ENCODE measurements around the gene PEX14. TPM values are rescaled to one million over a fixed set of nuclear protein-coding genes. Genes with fewer than 3 reads are reported as not detected.
"Not testable (repeated sequence)": the region's sequence is repeated elsewhere in the genome, so short reads cannot be mapped to it uniquely, and the experiment has no call there.

Gene PEX14
- polyA plus RNA-seq, 1 donor from 2014 or later, result 13.5 TPM

- Histone ChIP-seq H3K27me3 (ENCODE audit: insufficient read depth, low read depth, low read length) (no peaks in the 10 kb centered on the region), H3K4me2 (ENCODE audit: low read length) (no peak overlapping the region), H4K20me1 (ENCODE audit: insufficient read depth) (no peaks in the 10 kb centered on the region), H2AFZ (ENCODE audit: low read depth, low read length) (no peak overlapping the region), H3F3A (ENCODE audit: insufficient read depth, low read length, poor library complexity, severe bottlenecking) (no peaks in the 10 kb centered on the region), H3K79me2 (replicated peaks; ENCODE audit: insufficient read depth, low read length) (no peaks in the 10 kb centered on the region), H3K4me3 (ENCODE audit: low read length) (no peak overlapping the region), H3K9me2 (ENCODE audit: insufficient read depth, low read length) (no peaks in the 10 kb centered on the region), H3K27ac (ENCODE audit: low read length) (no peak overlapping the region), H3K9ac (ENCODE audit: low read length) (no peak overlapping the region), H3K9me3 (ENCODE audit: low read length) (no peaks in the 10 kb centered on the region), H3K36me3 (ENCODE audit: insufficient read depth, low read length) (no peaks in the 10 kb centered on the region)
- TF ChIP-seq REST (IDR thresholded peaks at IDR 0.05; ENCODE audit: borderline replicate concordance) (no peak), TAF1 (IDR thresholded peaks at IDR 0.05; ENCODE audit: low read depth) (no peak)
Observed at GRCh38 chr1:10456661-10457060, 18.1 kb upstream of the PEX14 start.

GRCh38 chr1:10457462-10457861 is 17.3 kb upstream of the PEX14 start:
- not testable (repeated sequence) for H3K4me2 ChIP-seq (ENCODE audit: low read length); H3K9me2 ChIP-seq (ENCODE audit: insufficient read depth, low read length); H3F3A ChIP-seq (ENCODE audit: insufficient read depth, low read length, poor library complexity, severe bottlenecking); H4K20me1 ChIP-seq (ENCODE audit: insufficient read depth); H3K79me2 ChIP-seq (replicated peaks; ENCODE audit: insufficient read depth, low read length); H3K27me3 ChIP-seq (ENCODE audit: insufficient read depth, low read depth, low read length); H3K36me3 ChIP-seq (ENCODE audit: insufficient read depth, low read length); H2AFZ ChIP-seq (ENCODE audit: low read depth, low read length); H3K9me3 ChIP-seq (ENCODE audit: low read length)
- Histone ChIP-seq H3K9ac (ENCODE audit: low read length) (peak overlapping the region; percentile 37), H3K27ac (ENCODE audit: low read length) (peak overlapping the region; percentile 73), H3K4me3 (ENCODE audit: low read length) (peak overlapping the region; percentile 3)

GRCh38 chr1:10457875-10458274 is 16.9 kb upstream of the PEX14 start:
- no peaks in the 10 kb centered on the region for H3K27me3 ChIP-seq (ENCODE audit: insufficient read depth, low read depth, low read length)
- H4K20me1 ChIP-seq (ENCODE audit: insufficient read depth), result no peaks in the 10 kb centered on the region
- TF ChIP-seq POLR2AphosphoS5 (IDR thresholded peaks at IDR 0.05) (peak; percentile 58), RAD21 (conservative IDR thresholded peaks at IDR 0.05) (no peak), TAF1 (IDR thresholded peaks at IDR 0.05; ENCODE audit: low read depth) (no peak), CTCF (IDR thresholded peaks at IDR 0.05; ENCODE audit: poor library complexity, severe bottlenecking) (no peak), MXI1 (conservative IDR thresholded peaks at IDR 0.05; ENCODE audit: poor library complexity, severe bottlenecking) (peak; percentile 19), REST (IDR thresholded peaks at IDR 0.05; ENCODE audit: borderline replicate concordance) (no peak), EP300 (conservative IDR thresholded peaks at IDR 0.05; ENCODE audit: poor library complexity, severe bottlenecking) (peak; percentile 77), EZH2 (IDR thresholded peaks at IDR 0.05; ENCODE audit: borderline replicate concordance, insufficient read depth, low read length, poor library complexity, severe bottlenecking) (no peak), SMC3 (conservative IDR thresholded peaks at IDR 0.05; ENCODE audit: poor library complexity) (no peak)
- no peaks in the 10 kb centered on the region for H3K79me2 ChIP-seq (replicated peaks; ENCODE audit: insufficient read depth, low read length)
- no peaks in the 10 kb centered on the region for H3K9me2 ChIP-seq (ENCODE audit: insufficient read depth, low read length)
- no peak overlapping the region for H3K4me2 ChIP-seq (ENCODE audit: low read length)
- H3K9ac ChIP-seq (ENCODE audit: low read length), result peak overlapping the region; percentile 37
- peak overlapping the region; percentile 73 for H3K27ac ChIP-seq (ENCODE audit: low read length)
- H3K36me3 ChIP-seq (ENCODE audit: insufficient read depth, low read length), result no peaks in the 10 kb centered on the region
- H2AFZ ChIP-seq (ENCODE audit: low read depth, low read length), result no peak overlapping the region
- no peaks in the 10 kb centered on the region for H3F3A ChIP-seq (ENCODE audit: insufficient read depth, low read length, poor library complexity, severe bottlenecking)
- H3K4me3 ChIP-seq (ENCODE audit: low read length), result peak overlapping the region; percentile 3
- no peaks in the 10 kb centered on the region for H3K9me3 ChIP-seq (ENCODE audit: low read length)
